ENCODE data around the gene DSCAM.
"Not testable (repeated sequence)": the region's sequence is repeated elsewhere in the genome, so short reads cannot be mapped to it uniquely, and the experiment has no call there.

Gene DSCAM

DNA sequence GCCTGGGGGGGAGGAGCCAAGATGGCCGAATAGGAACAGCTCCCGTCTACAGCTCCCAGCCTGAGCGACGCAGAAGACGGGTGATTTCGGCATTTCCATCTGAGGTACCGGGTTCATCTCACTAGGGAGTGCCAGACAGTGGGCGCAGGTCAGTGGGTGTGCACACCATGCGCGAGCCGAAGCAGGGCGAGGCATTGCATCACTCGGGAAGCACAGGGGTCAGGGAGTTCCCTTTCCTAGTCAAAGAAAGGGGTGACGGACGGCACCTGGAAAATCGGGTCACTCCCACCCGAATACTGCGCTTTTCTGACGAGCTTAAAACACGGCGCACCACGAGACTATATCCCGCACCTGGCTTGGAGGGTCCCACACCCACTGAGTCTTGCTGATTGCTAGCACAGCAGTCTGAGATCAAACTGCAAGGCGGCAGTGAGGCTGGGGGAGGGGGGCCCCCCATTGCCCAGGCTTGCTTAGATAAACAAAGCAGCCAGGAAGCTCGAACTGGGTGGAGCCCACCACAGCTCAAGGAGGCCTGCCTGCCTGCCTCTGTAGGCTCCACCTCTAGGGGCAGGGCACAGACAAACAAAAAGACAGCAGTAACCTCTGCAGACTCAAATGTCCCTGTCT lies 813.7 kb downstream of the DSCAM start:
- in situ Hi-C loops (cut with MboI; ENCODE audit: low pct_unique_long_range_greater_than_20kb, low sequenced_read_pairs): not testable (repeated sequence)

DNA sequence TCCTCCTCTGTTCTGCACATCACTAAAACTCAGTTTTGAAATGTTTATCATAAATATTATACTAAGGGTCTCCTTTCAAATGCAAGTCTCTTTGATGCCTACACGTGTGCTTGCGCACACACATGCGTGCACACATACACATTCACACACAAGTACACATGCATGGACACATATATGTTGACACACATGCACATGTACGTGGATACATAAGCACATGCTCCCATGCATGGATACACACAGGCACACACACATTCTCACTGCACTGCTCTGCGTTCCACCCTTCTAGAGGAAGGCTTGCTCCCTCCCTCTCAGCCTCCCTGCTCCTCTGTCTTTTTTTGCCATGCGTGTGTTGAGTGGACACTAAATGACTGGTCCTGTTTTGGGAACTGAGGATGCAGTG lies 817.1 kb downstream of the DSCAM start:
- in situ Hi-C loops (cut with MboI; ENCODE audit: low pct_unique_long_range_greater_than_20kb, low sequenced_read_pairs): no loop called here
- DNase-seq: no peak

More for the DNA sequence above, 813.7 kb downstream of the DSCAM start:
- DNase-seq: not testable (repeated sequence)

DNA sequence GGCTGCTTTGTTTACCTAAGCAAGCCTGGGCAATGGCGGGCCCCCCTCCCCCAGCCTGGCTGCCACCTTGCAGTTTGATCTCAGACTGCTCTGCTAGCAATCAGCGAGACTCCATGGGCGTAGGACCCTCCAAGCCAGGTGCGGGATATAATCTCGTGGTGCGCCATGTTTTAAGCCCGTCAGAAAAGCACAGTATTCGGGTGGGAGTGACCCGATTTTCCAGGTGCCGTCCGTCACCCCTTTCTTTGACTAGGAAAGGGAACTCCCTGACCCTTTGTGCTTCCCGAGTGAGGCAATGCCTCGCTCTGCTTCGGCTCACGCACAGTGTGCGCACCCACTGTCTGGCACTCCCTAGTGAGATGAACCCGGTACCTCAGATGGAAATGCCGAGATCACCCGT lies 818.6 kb downstream of the DSCAM start:
- DNase-seq; in situ Hi-C loops (cut with MboI; ENCODE audit: low pct_unique_long_range_greater_than_20kb, low sequenced_read_pairs): not testable (repeated sequence)

DNA sequence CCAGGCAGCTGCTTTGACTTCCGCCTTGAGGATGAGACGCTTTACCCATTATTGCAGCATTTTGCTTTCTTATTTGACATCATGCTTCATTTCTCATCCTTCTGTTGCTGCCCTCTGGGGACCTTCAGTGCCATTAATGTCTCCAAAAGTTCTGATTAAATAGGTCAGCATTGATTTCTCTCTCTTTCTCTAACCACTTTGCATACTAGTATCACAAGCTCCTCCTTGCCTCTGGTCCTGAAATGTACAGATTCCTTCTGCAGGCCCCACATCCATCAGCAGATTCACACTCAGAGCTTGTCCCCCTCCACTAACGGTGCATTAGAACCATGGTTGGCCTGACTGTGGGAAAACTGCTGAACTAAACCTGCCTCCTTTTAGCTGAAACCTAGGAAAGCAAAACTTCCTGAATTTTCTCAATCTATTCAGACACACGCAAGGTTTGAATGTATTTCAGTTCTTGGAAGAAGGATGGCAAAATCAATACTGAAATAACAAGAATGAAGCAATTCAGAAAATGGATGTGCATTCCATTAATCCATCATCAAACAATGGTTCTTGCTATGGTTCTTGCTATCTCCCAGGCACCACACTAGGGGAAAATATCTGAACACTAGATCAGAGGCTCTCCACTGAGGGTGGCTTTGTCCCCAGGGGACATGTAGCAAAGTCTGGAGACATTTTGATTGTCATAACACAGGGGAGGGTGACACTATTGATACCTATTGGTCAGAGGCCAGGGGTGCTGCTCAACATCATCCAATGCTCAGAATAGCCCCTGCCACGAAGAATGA lies 825.2 kb downstream of the DSCAM start:
- in situ Hi-C loops (cut with MboI; ENCODE audit: low pct_unique_long_range_greater_than_20kb, low sequenced_read_pairs): no loop called here
- no peak for DNase-seq

DNA sequence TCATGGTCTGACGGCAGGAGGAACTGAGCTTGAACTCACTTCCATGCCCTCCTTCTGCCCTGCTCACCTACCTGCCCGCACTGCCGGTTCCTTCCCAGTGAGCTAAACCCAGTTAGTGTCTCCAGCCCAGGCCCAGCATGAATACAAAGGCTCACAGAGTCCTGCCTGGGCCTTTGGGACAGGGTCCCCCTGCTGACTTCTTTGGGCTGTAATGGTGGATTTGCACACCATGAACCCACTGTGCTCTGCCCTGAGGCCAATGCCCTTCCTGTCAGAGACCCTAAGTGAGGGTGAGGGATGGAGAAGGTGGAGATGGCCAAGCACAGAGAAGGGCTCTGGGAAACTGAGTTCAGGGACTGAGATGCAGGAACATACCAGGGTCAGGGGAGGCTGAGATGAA lies 826.3 kb downstream of the DSCAM start:
- in situ Hi-C loops (cut with MboI; ENCODE audit: low pct_unique_long_range_greater_than_20kb, low sequenced_read_pairs): no loop called here
- no peak for DNase-seq

DNA sequence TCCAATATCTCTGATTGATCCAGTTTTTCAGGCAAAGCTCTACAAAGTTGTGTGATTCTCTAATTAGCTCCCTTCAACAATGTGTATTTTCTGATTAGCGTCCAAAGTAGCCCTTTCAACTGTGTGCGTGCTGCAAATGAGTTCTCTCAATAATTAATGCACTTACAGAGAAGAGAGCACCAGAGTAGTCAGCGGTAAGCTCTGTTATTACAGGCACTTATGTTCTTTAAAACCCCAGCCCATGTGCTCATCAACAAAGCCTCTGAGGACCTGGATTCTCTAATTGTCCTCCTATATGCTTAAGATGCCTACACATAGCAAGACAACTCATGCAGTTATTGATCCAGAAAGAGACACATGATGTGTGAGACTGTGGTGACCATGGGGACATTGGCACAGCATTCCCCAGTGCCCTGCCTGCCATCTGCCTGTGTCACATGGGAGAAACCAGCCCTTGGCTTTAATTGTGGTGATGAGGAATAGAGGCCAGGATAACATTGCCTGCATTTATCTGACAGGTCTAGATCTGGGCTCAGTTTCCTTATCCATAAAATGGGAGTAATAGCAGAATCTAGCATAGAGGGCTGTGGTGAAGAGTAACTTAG lies 828.0 kb downstream of the DSCAM start:
- DNase-seq: no peak
- in situ Hi-C loops (cut with MboI; ENCODE audit: low pct_unique_long_range_greater_than_20kb, low sequenced_read_pairs): no loop called here

DNA sequence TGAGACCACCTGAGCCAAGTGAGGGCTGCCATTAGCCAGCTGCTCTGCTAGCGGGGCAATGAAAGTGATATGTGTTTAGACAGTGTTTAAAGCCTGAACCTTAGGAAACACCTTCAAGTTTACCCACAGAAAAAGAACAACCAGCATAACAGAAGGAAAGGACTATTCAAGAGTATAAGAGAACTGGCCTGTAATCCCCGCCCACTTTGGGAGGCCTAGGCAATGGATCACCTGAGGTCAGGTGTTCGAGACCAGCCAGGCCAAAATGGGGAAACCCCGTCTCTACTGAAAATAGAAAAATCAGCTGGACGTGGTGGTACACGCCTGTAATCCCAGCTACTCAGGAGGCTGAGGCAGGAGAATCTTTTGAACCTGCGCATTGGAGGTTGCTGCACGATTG lies 830.3 kb downstream of the DSCAM start:
- in situ Hi-C loops (cut with MboI; ENCODE audit: low pct_unique_long_range_greater_than_20kb, low sequenced_read_pairs): no loop called here
- no peak for DNase-seq

DNA sequence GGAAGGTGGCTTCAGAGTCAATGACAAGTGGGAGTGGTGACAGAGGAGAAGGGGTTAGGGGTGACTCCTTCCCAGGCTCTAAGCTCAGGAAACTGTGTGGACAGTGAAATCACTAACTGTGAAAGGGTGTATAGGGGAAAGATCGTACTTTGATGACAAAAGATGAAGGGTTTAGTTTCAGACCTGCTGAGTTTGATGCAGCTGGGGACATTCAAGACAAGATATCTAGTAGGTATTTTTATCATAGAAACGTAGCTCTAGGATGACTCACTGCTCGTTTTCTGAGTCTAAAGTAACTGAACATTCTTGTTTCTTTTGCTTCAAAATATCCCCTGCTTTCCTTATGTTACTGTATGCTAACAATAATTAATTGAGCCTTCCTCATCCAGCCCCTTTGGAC lies 830.7 kb downstream of the DSCAM start:
- in situ Hi-C loops (cut with MboI; ENCODE audit: low pct_unique_long_range_greater_than_20kb, low sequenced_read_pairs): no loop called here
- DNase-seq: no peak

DNA sequence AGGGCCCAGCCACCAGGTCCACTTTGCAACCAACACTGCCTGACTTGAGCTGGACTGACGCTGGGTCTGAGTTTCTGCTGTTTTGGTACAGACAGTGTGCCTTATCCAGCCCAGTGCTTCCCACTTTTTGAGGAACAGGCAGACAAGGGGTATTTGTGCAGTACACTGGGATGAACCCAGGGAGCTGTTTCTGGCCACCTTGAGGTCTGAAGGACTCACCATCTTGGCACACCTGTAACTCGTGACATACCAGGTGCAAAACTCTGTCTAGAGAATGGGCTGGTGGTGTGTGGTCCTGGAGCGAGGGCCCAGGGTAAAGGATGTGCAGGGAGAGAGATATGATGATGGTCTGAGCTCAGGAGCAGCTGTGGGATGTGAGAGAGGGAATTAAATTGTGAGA lies 831.1 kb downstream of the DSCAM start:
- DNase-seq: no peak
- in situ Hi-C loops (cut with MboI; ENCODE audit: low pct_unique_long_range_greater_than_20kb, low sequenced_read_pairs): no loop called here

DNA sequence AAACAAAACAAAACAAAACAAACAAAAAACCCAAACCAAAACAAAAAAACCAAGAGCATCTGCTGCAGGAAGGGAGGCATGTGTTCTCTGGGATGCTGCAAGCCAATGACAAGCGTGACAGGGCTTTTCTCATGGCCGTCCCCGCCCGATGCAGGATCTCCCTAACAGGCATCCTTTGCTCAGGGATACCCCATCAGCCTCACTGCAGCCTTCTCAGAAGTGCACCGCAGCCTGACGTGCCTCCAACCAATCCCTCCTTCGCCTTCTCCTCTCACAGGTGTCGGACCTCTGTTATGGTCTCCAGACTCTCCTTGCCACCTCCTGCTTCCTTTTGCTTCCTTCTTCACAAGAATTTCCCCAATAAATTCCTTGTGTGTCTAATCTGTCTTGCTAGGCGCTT lies 832.6 kb downstream of the DSCAM start:
- no peak for DNase-seq
- in situ Hi-C loops (cut with MboI; ENCODE audit: low pct_unique_long_range_greater_than_20kb, low sequenced_read_pairs): no loop called here

DNA sequence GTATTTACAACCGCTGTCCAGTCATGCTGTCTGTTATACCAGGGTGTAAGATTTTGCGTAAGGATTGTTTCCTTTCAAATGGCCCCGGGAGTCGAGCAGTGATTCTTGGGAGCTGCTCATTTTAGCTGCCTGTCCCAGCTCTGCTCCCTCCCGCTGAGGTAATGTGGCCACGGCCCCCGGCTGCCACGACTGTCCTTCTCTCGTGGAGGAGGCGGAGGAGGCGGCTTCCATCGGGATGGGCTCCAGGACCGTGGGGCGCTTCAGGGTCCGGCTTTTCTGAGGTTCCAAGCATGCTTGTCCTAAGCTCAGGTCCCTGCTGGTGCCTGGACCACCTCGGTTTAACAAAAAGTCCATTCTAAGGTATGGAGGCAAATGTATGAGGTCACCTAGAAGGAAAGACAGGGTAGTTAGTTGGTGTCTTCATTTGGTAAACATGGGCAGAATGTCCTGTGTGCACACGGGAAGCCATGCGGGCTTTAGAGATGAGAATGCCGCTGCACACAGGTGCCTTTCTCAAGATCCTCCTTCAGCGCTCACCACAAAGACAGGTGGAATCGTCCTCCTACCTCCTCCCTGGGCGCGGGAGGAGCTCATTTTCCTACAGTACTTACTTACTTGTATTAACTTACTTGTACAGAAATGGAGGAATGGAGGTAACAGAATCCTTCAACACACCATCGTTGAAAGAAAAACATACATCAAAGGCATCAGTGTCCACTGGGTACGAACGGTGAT lies 833.8 kb downstream of the DSCAM start:
- in situ Hi-C loops (cut with MboI; ENCODE audit: low pct_unique_long_range_greater_than_20kb, low sequenced_read_pairs): no loop called here
- DNase-seq: no peak

DNA sequence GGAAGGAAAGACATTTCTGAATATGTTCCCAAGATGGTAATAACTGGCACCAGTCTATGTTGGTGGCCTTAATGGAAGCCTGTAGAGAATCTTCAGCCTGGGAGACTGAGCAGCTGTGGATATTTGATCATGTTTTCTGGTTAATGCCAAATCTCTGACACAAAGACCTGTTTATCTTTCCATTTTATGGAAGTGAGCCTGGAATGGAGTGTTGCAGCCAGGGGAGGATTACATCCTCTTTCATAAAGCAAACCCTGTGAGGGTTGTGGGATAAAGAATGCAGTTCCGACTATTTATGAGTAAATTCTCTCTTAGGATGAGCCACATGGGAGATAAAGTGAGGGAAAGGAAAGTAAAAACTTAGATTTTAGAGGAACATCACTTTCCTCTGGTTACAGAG lies 835.6 kb downstream of the DSCAM start:
- in situ Hi-C loops (cut with MboI; ENCODE audit: low pct_unique_long_range_greater_than_20kb, low sequenced_read_pairs): no loop called here
- no peak for DNase-seq

DNA sequence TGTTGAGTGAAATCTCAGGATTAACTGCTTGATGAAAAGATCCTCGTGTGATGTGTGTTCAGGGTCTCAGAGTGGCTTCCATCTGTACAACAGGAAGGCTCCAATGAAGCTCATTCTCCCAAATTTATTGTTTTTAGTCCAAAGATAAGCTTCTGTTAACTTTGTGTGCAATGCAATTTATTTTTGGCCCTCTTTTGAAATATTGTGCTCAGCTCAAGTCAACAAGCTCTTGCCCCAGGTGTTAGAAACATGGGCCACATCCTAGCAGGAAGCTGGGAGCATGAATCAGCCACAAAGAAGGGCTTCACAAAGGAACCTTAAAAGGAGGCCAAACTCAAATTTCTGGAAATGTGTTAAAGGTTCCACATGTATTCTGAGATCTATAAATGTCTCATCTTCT lies 844.0 kb downstream of the DSCAM start:
- DNase-seq: no peak
- in situ Hi-C loops (cut with MboI; ENCODE audit: low pct_unique_long_range_greater_than_20kb, low sequenced_read_pairs): no loop called here

DNA sequence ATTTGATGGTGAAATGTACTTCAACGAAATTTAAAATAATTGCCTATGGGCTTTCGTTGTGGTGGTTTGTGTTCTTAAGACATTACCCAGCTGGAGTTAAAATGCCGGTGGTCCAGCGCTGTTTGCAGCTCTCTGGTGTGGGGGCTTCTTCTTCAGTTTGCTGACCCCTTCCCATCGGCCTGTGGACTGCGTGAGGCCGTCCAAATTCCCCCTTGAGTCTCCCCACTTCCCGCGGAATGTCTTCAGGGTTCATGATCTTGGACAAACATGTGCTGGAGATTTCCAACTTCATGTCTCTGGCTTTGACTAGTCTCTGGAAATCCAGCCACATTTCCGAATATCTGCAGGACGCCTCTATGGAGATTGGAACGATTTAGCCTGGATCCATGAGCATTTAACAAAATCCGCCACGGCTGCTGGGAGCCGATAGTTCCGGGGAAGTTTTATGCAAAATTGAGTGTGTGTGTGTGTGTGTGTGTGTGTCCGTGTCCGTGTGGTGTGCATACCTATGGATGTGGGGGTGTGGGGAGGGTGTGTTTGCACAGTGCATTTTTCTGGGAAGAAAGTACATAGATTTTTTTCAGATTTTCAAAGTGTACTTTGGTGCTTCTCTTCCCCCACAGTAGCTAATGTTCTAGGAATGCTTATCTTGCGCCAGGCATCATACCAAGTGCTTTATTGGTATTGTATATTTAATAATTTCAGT lies 862.5 kb downstream of the DSCAM start:
- DNase-seq: no peak
- in situ Hi-C loops (cut with MboI; ENCODE audit: low pct_unique_long_range_greater_than_20kb, low sequenced_read_pairs): no loop called here

DNA sequence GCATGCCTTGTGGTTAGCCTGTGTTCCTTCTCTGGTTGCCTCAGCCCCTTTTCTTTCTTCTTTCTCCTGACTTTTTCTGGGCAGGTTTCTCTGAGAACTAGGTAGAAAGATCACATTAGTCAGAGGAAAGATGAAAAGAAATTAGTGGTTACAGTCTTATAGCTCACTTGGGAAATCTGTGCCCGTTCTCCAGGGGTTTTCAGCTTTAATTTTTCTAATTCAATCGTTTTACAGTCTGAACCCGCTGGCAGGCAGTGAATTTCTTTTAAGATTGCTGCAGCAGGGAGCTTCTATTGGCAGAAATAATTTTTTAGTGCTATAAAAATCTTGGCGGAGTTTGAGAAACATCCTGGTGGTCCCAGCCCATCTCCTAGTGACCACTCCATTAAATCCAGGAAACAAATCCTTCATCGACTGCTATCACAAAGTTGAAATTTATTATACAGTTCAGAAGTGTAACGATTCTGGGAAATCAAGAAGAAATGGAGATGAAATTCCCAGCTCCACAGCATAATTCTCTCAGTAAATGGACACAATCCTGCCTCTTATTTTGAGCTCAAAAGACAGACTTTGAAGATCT lies 866.6 kb downstream of the DSCAM start:
- no peak for DNase-seq
- in situ Hi-C loops (cut with MboI; ENCODE audit: low pct_unique_long_range_greater_than_20kb, low sequenced_read_pairs): no loop called here

DNA sequence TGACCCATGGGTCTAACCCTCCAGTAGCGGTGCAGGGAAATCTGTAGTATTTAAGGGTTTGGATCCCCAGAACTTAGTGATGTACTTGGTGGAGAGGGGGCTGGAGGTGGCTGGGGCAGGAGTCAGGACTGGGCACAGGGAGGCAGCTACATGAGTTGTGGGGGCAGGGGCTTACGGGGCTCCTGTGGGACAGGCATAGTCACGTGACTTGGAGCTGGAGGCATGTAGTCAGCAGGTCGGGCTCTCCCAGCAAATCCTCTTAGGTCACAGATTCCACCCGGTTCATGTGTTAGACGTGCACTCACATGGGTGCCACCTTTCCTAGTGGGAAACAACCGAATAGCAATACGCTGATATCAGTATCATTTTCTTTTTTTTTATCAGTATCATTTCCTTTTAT lies 867.6 kb downstream of the DSCAM start:
- in situ Hi-C loops (cut with MboI; ENCODE audit: low pct_unique_long_range_greater_than_20kb, low sequenced_read_pairs): no loop called here
- no peak for DNase-seq

DNA sequence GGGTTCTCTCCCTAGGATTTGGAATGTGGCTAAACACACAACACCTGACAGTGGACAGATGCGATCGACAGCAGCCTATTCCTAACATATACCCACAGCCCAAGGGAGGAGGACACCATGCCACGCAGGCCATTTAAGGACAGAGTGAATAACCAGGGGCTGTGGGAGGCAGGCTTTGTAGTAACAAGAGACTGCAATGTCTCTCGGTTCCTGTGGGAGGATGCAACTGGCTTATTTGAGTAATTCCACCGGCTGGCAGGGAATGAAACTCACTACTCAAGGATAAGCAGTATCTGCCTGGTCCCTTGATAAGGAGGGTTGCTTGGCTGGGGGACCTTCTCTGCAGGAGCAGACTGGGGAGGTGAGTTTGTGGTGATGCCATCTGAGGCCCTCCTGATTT lies 870.2 kb downstream of the DSCAM start:
- in situ Hi-C loops (cut with MboI; ENCODE audit: low pct_unique_long_range_greater_than_20kb, low sequenced_read_pairs): no loop called here

DNA sequence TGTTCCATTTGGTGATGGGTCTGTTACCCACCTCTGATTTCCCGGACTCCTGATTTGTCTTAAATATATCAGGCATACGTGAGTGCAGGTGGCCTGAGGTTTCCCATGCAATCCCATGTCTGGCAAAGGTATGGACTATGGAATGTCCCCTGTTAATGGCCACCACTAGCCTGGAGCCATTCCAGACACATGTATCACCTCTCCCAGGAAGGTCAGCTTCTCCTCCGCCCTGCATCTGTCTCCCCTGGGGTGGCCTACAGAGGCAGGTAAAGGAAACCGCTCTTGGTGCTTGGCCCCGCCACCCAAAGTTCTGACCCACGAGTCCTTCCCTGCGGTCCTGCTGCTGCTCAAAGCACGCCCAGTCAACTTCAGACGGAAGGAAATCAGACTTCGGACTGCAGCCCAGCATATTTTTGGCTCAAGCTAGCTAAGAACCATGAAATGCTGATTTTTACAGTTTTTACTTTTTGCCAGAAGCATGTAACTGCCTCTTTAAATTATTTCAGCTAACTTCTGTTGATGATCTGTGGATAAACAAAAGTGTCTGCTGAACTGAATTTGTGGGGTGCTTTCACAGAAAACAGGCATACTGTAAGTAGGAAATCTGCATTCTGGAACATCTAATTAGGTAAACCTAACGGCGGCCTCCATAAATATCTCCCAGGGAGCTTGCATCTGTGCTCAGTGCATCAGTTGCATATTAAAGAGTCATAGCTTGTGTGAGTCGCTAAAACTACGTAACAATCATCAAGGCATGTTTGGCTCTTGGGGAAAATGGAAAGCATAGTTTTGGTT lies 873.8 kb downstream of the DSCAM start:
- in situ Hi-C loops (cut with MboI; ENCODE audit: low pct_unique_long_range_greater_than_20kb, low sequenced_read_pairs): no loop called here
- DNase-seq: no peak

More for the DNA sequence above, 870.2 kb downstream of the DSCAM start:
- DNase-seq: no peak
